SK-N-MC (cell line): Measurements from ENCODE around the gene HRCT1.

Experiments used
- DNase-seq: peaks from one replicate; pipeline ENCODE4 v3.0.0-alpha.2; 2011; ENCODE audit warnings: low read depth, low spot score
- H3K27ac ChIP-seq: fragments of 200-600 bp; sonication (generic); 2 replicates; pipeline ENCODE4 v1.5.1; 2016; ENCODE audit warnings: mixed run types
- H3K36me3 ChIP-seq: fragments of 200-600 bp; sonication (generic); 2 replicates; pipeline ENCODE4 v1.6.1; 2017; ENCODE audit warnings: antibody characterized with exemption, low read length, mixed read lengths; ENCODE audit not compliant: insufficient read depth
- H3K4me3 ChIP-seq: fragments of 200-600 bp; sonication (generic); 2 replicates; pipeline ENCODE4 v1.5.1; 2016
- H3K9ac ChIP-seq: fragments of 200-600 bp; sonication (generic); 2 replicates; pipeline ENCODE4 v1.8.0; 2017; ENCODE audit warnings: mixed run types, mixed read lengths; ENCODE audit not compliant: insufficient read length
- H3K9me3 ChIP-seq: fragments of 200-600 bp; sonication (generic); 2 replicates; pipeline ENCODE4 v1.6.1; 2017; ENCODE audit warnings: low read depth, mild to moderate bottlenecking, antibody characterized with exemption, low read length, moderate library complexity, mixed read lengths
- EZH2 ChIP-seq: fragments of 200-600 bp; sonication (generic); IDR thresholded peaks from one replicate; pipeline ENCODE4 v1.6.1; 2017; ENCODE audit warnings: antibody characterized with exemption
- FOXP2 ChIP-seq: optimal IDR thresholded peaks from 2 replicates; pipeline ENCODE3; 2011; ENCODE audit warnings: mild to moderate bottlenecking, moderate library complexity; ENCODE audit not compliant: insufficient read depth; ENCODE audit errors: extremely low read length, control extremely low read depth
- POLR2AphosphoS5 ChIP-seq: IDR thresholded peaks from 2 replicates; pipeline ENCODE4 v1.6.1; 2012; ENCODE audit warnings: mild to moderate bottlenecking, low read depth, low read length, borderline replicate concordance

Gene HRCT1

GRCh38 chr9:35951736-35952135 is 45.7 kb downstream of the HRCT1 start:
- no peaks in the 10 kb centered on the region for H3K36me3 ChIP-seq
- no peaks in the 10 kb centered on the region for H3K9me3 ChIP-seq
- H3K4me3 ChIP-seq: no peak overlapping the region
- H3K27ac ChIP-seq: no peak overlapping the region
- no peak overlapping the region for H3K9ac ChIP-seq
- no peak for DNase-seq
- TF ChIP-seq EZH2: no peak
- TF ChIP-seq POLR2AphosphoS5: no peak
- no peak for TF ChIP-seq FOXP2

DNA sequence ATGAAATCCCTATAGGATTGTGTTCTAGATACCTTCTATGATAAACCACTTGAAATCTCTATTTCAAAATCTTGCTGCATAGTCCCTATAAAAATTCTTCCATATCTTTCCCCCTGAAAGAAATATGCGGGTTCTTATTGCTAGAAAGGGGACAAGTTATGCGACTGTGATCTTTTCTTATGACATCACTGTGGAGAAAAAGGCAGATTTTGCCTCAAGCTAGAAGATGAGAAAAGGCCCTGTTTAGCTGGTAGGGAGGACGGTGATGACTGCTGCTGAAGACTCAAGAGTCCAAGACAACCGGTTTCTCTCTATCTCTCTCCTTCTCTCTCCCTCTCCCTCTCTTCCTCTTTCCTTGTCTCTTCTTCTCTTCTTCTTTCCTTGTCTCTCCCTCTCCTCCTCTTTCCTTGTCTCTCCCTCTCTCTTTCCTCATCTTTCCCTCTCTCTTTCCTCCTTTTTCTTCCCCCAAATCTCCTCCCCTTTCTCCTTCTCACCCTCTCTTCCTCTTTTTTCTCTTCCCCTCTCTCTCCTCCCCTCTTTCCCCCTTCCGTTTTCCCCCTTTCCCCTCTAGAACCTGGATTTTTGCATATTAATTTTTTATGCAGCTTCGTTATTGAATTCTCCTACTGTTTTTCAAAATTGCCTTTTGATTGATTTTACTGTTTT is 46.7 kb downstream of the HRCT1 start:
- no peaks in the 10 kb centered on the region for H3K9me3 ChIP-seq
- no peaks in the 10 kb centered on the region for H3K36me3 ChIP-seq
- no peak for TF ChIP-seq POLR2AphosphoS5
- TF ChIP-seq EZH2: no peak
- no peak for TF ChIP-seq FOXP2
- no peak for DNase-seq
- no peak overlapping the region for H3K27ac ChIP-seq
- no peak overlapping the region for H3K9ac ChIP-seq
- no peak overlapping the region for H3K4me3 ChIP-seq

DNA sequence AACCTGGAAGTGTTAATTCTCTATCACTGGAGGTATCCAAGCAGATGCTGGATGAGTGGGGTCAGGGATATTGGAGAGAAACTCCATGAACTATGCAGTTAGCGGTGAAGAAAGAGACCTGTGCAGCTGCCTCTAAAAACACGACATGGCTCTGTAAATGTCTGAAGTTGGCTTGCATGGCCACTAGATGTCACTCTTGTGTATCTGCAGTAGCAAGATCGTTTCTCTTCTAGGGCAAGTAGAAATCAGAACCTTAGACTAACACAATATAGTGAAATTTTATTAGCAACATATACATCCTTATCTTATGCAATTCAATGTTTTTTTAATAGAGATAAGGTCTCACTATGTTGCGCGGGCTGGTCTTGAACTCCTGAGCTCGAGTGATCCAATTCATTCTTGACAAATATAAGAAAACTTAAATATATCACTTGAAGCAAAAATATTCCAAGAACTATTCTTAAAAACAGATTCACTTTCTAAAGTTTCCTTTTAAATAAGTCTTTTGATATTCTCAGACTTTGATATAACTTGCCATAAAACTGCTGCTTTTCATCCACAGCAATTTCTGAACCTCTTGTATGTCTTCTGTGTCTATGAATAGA is 49.0 kb downstream of the HRCT1 start:
- H3K4me3 ChIP-seq: no peak overlapping the region
- H3K9ac ChIP-seq: no peak overlapping the region
- no peak for TF ChIP-seq POLR2AphosphoS5
- no peak for TF ChIP-seq FOXP2
- no peak for TF ChIP-seq EZH2
- no peaks in the 10 kb centered on the region for H3K9me3 ChIP-seq
- H3K36me3 ChIP-seq: no peaks in the 10 kb centered on the region
- DNase-seq: peak; percentile 68
- H3K27ac ChIP-seq: no peak overlapping the region

DNA sequence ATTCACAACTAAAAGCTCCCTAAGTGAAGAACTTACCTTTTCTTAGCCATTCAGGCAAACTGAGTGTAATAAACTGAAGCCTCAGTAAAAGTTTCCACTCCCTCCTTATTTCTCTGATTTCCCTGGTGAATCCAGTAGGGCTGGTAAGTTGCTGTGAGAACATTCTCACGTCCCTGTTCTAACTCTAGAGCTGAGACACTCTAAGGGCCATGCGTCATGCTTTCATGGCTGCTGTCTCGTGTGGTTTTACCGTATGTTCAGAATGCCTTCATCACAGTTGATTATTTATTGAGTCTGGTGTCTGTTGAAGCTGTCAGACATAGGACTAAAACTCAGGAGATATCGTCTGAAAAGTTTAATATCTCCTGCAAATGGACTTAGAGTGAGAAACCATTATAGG is 50.6 kb downstream of the HRCT1 start:
- TF ChIP-seq EZH2: no peak
- no peak for TF ChIP-seq FOXP2
- TF ChIP-seq POLR2AphosphoS5: no peak
- no peaks in the 10 kb centered on the region for H3K36me3 ChIP-seq
- no peaks in the 10 kb centered on the region for H3K9me3 ChIP-seq
- no peak overlapping the region for H3K9ac ChIP-seq
- no peak for DNase-seq
- no peak overlapping the region for H3K4me3 ChIP-seq
- no peak overlapping the region for H3K27ac ChIP-seq
